Measurements from ENCODE around the gene SIX2.

The SIX2 gene

GRCh38 chr2:45030553-45030952 is 21.3 kb upstream of the SIX2 start:
- no peak for DNase-seq (ENCODE audit: extremely low read depth, low read depth)
- TF ChIP-seq, protein P1, sequence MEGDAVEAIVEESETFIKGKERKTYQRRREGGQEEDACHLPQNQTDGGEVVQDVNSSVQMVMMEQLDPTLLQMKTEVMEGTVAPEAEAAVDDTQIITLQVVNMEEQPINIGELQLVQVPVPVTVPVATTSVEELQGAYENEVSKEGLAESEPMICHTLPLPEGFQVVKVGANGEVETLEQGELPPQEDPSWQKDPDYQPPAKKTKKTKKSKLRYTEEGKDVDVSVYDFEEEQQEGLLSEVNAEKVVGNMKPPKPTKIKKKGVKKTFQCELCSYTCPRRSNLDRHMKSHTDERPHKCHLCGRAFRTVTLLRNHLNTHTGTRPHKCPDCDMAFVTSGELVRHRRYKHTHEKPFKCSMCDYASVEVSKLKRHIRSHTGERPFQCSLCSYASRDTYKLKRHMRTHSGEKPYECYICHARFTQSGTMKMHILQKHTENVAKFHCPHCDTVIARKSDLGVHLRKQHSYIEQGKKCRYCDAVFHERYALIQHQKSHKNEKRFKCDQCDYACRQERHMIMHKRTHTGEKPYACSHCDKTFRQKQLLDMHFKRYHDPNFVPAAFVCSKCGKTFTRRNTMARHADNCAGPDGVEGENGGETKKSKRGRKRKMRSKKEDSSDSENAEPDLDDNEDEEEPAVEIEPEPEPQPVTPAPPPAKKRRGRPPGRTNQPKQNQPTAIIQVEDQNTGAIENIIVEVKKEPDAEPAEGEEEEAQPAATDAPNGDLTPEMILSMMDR (IDR thresholded peaks at IDR 0.05; ENCODE audit: low read depth, low read length) = no peak

- TF ChIP-seq, protein P1 (IDR thresholded peaks at IDR 0.05; ENCODE audit: low read depth, low read length) = no peak
- no peak for DNase-seq (ENCODE audit: extremely low read depth, low read depth)
These were observed 20.0 kb upstream of the SIX2 start for GRCh38 chr2:45029215-45029614.

DNA sequence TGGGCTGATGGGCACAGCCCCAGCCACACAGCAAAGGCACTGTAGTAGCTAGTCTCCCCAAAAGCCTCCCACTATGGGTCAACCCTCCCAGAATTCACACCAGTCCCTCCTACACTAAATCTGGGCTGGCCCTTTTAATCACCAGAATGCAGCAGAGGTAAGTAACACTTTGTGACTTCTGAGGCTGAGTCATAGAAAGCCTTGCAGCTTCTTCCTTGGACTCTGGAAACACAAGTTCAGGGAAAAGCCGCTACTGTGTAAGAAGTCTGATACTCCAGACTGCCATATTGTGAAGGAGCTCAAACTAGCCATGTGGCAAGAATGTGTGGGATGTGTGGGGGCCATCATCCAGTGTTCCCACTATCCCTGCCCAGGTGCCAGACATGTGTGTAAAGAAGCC is 19.0 kb upstream of the SIX2 start:
- TF ChIP-seq, protein P1 (IDR thresholded peaks at IDR 0.05; ENCODE audit: low read depth, low read length) = no peak
- DNase-seq (ENCODE audit: extremely low read depth, low read depth) = no peak

- TF ChIP-seq, protein P1 (IDR thresholded peaks at IDR 0.05; ENCODE audit: low read depth, low read length) = no peak
- DNase-seq (ENCODE audit: extremely low read depth, low read depth) = no peak
These were observed 17.7 kb upstream of the SIX2 start for GRCh38 chr2:45026924-45027450.

GRCh38 chr2:45024600-45025291 is 15.5 kb upstream of the SIX2 start:
- TF ChIP-seq, protein P1 (IDR thresholded peaks at IDR 0.05; ENCODE audit: low read depth, low read length) = peak; percentile 38
- peak; percentile 90 for DNase-seq (ENCODE audit: extremely low read depth, low read depth)

- TF ChIP-seq, protein P1 (IDR thresholded peaks at IDR 0.05; ENCODE audit: low read depth, low read length) = no peak
- no peak for DNase-seq (ENCODE audit: extremely low read depth, low read depth)
These were observed 14.8 kb upstream of the SIX2 start for GRCh38 chr2:45024097-45024496.

GRCh38 chr2:45020439-45020838 is 11.2 kb upstream of the SIX2 start:
- TF ChIP-seq, protein P1 (IDR thresholded peaks at IDR 0.05; ENCODE audit: low read depth, low read length) = no peak
- DNase-seq (ENCODE audit: extremely low read depth, low read depth) = no peak
